ENCODE data around the gene PTPRD.
"Not testable (repeated sequence)": the region's sequence is repeated elsewhere in the genome, so short reads cannot be mapped to it uniquely, and the experiment has no call there.

The PTPRD gene

GRCh38 chr9:9170439-9171134, 1442.2 kb downstream of the PTPRD start:
- no peak for DNase-seq (ENCODE audit: low read depth)

- DNase-seq (ENCODE audit: low read depth) = no peak
These were observed 1470.8 kb downstream of the PTPRD start for GRCh38 chr9:9142001-9142400.

- no peak for DNase-seq (ENCODE audit: low read depth)
These were observed 1479.3 kb downstream of the PTPRD start for GRCh38 chr9:9133526-9133925.

GRCh38 chr9:9124616-9125015, 1488.2 kb downstream of the PTPRD start:
- DNase-seq (ENCODE audit: low read depth) = no peak

DNA sequence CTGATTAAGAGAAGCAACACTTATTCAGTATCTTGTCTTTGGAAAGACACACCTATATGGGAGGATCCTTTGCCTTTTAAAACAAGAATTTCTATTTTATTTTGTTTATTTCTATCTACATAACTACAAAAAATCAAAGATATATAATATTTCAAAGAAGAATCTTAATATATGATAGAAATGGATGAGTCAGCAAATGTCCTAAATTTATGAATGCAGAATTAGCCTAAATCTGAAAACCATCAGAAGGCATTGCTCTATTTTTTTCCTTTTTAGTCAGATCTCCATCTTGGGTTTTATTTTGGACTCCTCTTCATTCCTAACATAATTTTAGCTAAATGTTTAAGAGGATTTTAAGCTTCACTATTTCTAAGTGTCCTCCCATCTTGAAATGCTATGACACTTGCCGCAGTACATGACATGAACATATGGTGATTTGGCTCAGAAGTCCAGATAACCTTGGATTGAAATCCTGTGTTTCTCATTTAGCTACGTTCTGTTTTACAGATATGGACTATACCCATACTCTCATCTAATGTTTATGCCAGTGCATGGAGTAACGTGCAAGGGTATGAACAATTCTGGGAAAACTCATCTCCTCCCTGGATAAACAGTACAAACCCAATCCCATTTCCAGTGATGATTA, 1490.4 kb downstream of the PTPRD start:
- DNase-seq (ENCODE audit: low read depth) = no peak

DNA sequence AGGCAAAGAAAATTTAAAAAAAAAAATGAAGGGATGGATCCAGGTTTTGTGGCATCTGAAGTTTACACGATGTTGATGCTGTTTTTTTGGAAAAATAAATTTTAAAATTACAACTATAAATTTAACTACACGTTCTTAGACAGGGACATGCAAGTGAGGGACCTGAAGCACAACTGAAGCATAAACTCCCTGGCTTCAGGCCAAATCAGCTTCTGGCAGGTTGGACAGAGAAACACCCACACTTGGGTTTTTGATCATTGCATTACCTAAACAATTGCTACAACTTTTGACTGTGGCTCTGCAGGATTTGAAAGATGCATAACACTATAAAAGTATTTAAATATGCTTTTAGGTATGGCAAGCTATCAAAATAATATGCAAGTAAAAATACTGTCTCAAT, 1494.9 kb downstream of the PTPRD start:
- no peak for DNase-seq (ENCODE audit: low read depth)

- no peak for DNase-seq (ENCODE audit: low read depth)
These were observed 1500.6 kb downstream of the PTPRD start for GRCh38 chr9:9112001-9112720.

- DNase-seq (ENCODE audit: low read depth) = no peak
These were observed 1504.2 kb downstream of the PTPRD start for GRCh38 chr9:9108641-9109040.

DNA sequence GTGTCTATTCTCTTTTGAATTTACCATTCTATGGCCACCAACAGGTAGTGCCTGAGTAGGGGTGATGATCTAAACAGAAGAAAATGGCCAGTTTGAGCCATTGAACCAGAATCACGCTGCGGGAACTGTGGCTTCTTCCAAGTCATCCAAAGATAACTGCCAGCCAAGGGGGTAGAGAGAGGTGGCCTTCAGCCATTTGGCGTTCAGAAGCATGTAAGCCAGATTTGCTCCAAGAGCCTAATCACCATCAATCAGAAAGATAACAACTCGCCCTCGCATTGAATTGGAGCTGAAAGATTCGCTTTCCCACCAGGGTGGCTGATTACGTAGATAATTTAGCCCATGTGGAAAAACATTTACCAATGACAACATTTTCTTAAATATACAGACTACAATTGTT, 1510.5 kb downstream of the PTPRD start:
- no peak for DNase-seq (ENCODE audit: low read depth)

DNA sequence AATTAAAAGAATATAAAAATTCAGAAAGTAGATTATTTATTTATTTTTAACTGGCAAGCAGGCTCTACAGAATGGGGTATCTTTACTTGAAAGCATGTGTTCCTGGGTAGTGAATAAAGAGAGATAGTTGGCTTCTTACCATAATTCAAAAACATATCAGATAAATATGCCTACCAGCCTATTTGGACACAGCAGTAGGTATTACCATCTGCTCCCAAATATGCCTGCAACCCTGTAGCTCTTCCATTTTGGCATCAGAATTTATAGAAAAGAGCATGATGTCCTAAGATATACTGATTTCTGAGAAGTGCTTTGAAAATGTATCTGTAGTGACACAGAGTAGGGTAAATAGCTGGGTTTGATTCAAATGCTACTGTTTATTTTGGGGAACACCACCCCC, 1512.7 kb downstream of the PTPRD start:
- no peak for DNase-seq (ENCODE audit: low read depth)

DNA sequence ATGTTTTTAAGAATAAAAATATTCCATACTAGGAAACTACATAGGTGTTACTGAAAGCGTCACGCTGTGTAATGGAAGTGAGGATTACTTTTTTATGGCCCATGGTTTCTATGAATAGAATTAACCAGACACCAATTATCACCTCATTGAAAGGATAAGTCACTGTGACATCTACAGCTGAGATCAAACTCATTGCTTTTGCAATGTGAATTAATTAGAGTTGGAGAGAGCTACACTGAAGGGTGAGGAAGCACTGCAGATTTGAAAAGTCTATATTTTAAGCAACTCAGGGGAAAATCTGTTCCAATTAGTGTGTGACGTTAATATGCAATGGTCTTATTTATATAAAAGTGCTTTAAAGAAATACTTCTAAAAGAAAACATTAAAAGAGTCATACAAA, 1513.2 kb downstream of the PTPRD start:
- DNase-seq (ENCODE audit: low read depth) = no peak

DNA sequence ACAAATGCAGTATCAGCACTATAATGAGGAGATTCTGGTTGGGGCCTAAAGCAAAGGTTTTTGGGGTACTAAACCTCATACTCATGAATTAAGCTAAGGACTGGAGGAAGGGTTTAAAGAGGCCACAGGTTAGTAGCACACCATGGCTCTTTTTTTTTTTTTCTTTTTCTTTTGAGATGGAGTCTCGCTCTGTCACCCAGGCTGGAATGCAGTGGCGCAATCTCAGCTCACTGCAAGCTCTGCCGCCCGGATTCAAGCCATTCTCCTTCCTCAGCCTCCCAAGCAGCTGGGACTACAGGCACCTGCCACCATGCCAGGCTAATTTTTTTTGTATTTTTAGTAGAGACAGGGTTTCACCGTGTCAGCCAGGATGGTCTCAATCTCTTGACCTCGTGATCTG, 1515.5 kb downstream of the PTPRD start:
- DNase-seq (ENCODE audit: low read depth) = not testable (repeated sequence)

GRCh38 chr9:9091387-9091786, 1521.4 kb downstream of the PTPRD start:
- no peak for DNase-seq (ENCODE audit: low read depth)

DNA sequence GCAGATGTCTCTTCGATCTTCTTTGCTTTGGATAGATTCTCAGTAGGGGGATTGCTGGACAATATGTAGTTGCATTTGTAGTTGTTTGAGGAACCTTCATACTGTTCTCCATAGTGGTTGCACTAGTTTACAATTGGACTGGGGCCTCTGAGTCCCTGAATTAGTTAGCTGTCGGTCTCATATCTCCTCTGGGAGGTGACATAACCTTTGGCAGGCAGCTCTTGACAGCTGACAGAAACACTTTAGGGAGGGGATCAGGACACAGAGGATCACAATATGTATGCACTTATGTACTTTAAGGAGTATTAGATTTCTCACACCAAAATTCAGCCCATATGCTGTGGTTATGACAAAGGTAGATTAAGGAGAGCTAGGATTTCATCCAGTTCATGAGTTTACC, 1533.3 kb downstream of the PTPRD start:
- DNase-seq (ENCODE audit: low read depth) = no peak

- no peak for DNase-seq (ENCODE audit: low read depth)
These were observed 1534.5 kb downstream of the PTPRD start for GRCh38 chr9:9078301-9078700.

- no peak for DNase-seq (ENCODE audit: low read depth)
These were observed 1551.2 kb downstream of the PTPRD start for GRCh38 chr9:9061627-9062026.

DNA sequence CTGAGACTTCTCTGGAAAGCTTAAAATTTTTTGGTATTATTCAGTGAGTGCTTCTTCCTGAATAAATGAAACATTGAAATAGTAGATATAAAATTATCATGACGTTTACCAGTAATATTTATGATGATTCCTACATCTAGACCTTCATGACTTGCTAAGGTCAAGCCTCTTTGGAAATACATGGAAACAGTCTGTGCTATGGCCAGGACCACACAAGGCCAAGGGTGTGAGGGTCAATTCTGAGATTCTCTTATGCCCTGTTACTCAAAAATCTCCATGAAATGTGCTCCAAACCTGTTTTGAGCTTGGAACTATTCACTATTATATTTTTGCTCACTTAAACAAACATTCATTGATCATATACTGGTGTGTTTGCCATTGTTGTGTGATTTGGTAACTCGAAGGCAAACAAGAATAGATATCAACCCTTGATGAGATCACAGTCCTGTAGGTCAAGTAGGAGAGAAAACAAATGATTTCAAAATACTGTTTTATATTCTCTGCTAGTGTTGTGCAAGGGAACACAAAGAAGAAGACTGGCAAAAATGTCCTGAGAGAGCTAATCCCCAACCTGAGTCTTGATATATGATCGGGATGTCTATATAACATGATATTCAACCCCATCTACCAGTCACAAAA, 1558.3 kb downstream of the PTPRD start:
- no peak for DNase-seq (ENCODE audit: low read depth)

GRCh38 chr9:9045572-9045971, 1567.2 kb downstream of the PTPRD start:
- no peak for DNase-seq (ENCODE audit: low read depth)

- DNase-seq (ENCODE audit: low read depth) = no peak
These were observed 1567.7 kb downstream of the PTPRD start for GRCh38 chr9:9045072-9045471.

- not testable (repeated sequence) for DNase-seq (ENCODE audit: low read depth)
These were observed 1569.0 kb downstream of the PTPRD start for GRCh38 chr9:9043788-9044187.

GRCh38 chr9:9041756-9042155, 1571.0 kb downstream of the PTPRD start:
- no peak for DNase-seq (ENCODE audit: low read depth)

DNA sequence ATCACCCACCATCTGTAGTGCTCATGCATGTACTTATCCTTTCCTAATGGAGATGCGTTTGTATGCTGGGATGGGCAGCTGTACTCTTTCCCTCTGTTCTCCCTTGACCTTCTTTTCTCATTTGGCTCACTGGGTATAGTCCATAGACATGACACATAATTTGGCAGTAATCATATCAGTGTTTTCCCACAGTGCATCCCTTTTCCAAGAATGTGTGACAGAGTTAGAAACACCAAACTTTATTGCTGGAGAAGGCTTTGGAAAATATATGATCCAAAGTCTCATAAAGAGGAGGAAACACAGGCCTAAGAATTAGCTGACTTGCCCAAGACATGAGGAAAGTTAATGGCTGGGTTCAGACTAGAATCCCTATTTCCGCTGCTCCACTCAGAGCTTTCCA, 1579.8 kb downstream of the PTPRD start:
- DNase-seq (ENCODE audit: low read depth) = no peak

- no peak for DNase-seq (ENCODE audit: low read depth)
These were observed 1596.2 kb downstream of the PTPRD start for GRCh38 chr9:9016597-9016996.

All from GM04504 (cell line).